ENCODE results near the gene CATSPERB. TPM values are rescaled to one million over a fixed set of nuclear protein-coding genes. Genes with fewer than 3 reads are reported as not detected.

CATSPERB gene
- total and polyA plus RNA-seq, 10 of the 15 experiments (the other 5 are each of a cell fraction or from before 2014, with no cell fraction given): not detected

- Histone ChIP-seq H3K79me2 (ENCODE audit: control insufficient read depth, insufficient read depth, low read length) (no peaks in the 10 kb centered on the region), H3K27ac (ENCODE audit: control insufficient read depth, insufficient read depth) (no peak overlapping the region), H3K27me3 (replicated peaks in 1 of 2; ENCODE audit: control insufficient read depth in 2 of 2, insufficient read depth in 2 of 2, low read length in 1 of 2) (no peaks in the 10 kb centered on the region; a peak in 2 of 4 replicates), H3K4me1 (ENCODE audit: control insufficient read depth, insufficient read depth, low read length) (no peaks in the 10 kb centered on the region), H2AFZ (ENCODE audit: control insufficient read depth, low read depth, low read length) (no peak overlapping the region), H3K9ac (ENCODE audit: control insufficient read depth, insufficient read depth, low read length) (no peak overlapping the region), H3K4me2 (ENCODE audit: control insufficient read depth, insufficient read depth) (no peak overlapping the region), H3K36me3 (ENCODE audit: control insufficient read depth in 2 of 2, insufficient read depth in 2 of 2, low read length in 1 of 2) (no peaks in the 10 kb centered on the region), H3K4me3 (no peak overlapping the region), H3K9me3 (replicated peaks; ENCODE audit: control insufficient read depth, insufficient read depth, low read length) (no peaks in the 10 kb centered on the region; the same call in 2 of the 3 replicates), H4K20me1 (ENCODE audit: control insufficient read depth, insufficient read depth) (no peaks in the 10 kb centered on the region)
- no peak for FAIRE-seq
- no peak for DNase-seq (ENCODE audit: low read depth, low spot score)
- ATAC-seq: no peak
- SMC1A ChIA-PET (ENCODE audit: uncharacterized antibody, unreplicated experiment): no interaction called here
- POLR2A ChIA-PET: interaction anchor here (0.5 kb wide), 1 partner anchor 123 kb away, joined by 3 read pairs; no protein-coding TSS in a partner anchor
- CTCF ChIA-PET: no interaction called here
- WGBS (ENCODE audit: insufficient coverage, insufficient replicate concordance, low lambda C conversion rate, missing lambda C conversion rate): 36% methylated on average over 3 of the region's 3 CpGs
- intact Hi-C loops (cut with micrococcal nuclease; ENCODE audit: unreplicated experiment): no loop called here
- in situ Hi-C loops (cut with MboI): no loop called here
- RAD21 ChIA-PET (ENCODE audit: unreplicated experiment): no interaction called here
- BruUV-seq (replicated peaks): no TSS peak
- TF ChIP-seq MTA3 (IDR thresholded peaks at IDR 0.05; ENCODE audit: borderline replicate concordance, low read length) (no peak), SP1 (IDR thresholded peaks at IDR 0.05; ENCODE audit: low read depth, low read length) (no peak), RB1 (IDR thresholded peaks at IDR 0.05; ENCODE audit: borderline replicate concordance) (no peak), YBX1 (IDR thresholded peaks at IDR 0.05) (no peak), CHD4 (IDR thresholded peaks at IDR 0.05) (no peak), ETV6 (conservative IDR thresholded peaks at IDR 0.05 in 1 of 2, IDR thresholded peaks at IDR 0.05 in 1 of 2; ENCODE audit: borderline replicate concordance in 1 of 2, low read depth in 1 of 2) (no peak), DPF2 (IDR thresholded peaks at IDR 0.05) (no peak), SMC3 (IDR thresholded peaks at IDR 0.05; ENCODE audit: borderline replicate concordance, low read length) (no peak), FOS (IDR thresholded peaks at IDR 0.05; ENCODE audit: borderline replicate concordance, extremely low read depth, insufficient read length) (no peak), KAT2A (conservative IDR thresholded peaks at IDR 0.05; ENCODE audit: control insufficient read depth, low read depth, low read length) (no peak), CEBPZ (IDR thresholded peaks at IDR 0.05; ENCODE audit: low read depth, low read length) (no peak), ZBED1 (IDR thresholded peaks at IDR 0.05; ENCODE audit: borderline replicate concordance) (no peak), BHLHE40 (IDR thresholded peaks at IDR 0.05; ENCODE audit: borderline replicate concordance in 1 of 2, low read depth in 2 of 2, low read length in 1 of 2) (no peak), TAF1 (IDR thresholded peaks at IDR 0.05; ENCODE audit: borderline replicate concordance, low read depth, low read length) (no peak), PML (IDR thresholded peaks at IDR 0.05; ENCODE audit: low read length) (no peak)
- TF ChIP-seq, protein P1, sequence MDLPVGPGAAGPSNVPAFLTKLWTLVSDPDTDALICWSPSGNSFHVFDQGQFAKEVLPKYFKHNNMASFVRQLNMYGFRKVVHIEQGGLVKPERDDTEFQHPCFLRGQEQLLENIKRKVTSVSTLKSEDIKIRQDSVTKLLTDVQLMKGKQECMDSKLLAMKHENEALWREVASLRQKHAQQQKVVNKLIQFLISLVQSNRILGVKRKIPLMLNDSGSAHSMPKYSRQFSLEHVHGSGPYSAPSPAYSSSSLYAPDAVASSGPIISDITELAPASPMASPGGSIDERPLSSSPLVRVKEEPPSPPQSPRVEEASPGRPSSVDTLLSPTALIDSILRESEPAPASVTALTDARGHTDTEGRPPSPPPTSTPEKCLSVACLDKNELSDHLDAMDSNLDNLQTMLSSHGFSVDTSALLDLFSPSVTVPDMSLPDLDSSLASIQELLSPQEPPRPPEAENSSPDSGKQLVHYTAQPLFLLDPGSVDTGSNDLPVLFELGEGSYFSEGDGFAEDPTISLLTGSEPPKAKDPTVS (IDR thresholded peaks at IDR 0.05; ENCODE audit: low read depth, low read length): no peak
- TF ChIP-seq, protein P2, sequence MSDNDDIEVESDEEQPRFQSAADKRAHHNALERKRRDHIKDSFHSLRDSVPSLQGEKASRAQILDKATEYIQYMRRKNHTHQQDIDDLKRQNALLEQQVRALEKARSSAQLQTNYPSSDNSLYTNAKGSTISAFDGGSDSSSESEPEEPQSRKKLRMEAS (IDR thresholded peaks at IDR 0.05; ENCODE audit: low read depth, low read length): no peak
These were observed 149.1 kb downstream of the CATSPERB start for GRCh38 chr14:91582761-91583160.

Measured in GM12878 (cell line).